LNCAP (cell line): ENCODE data around the gene COL24A1.

Experiments used
- TF ChIP-seq, protein P1 (sequence below): fragments of 450-650 bp; IDR thresholded peaks from 2 replicates; pipeline ENCODE4 v1.5.1; 2017; ENCODE audit warnings: mild to moderate bottlenecking

COL24A1 gene

DNA sequence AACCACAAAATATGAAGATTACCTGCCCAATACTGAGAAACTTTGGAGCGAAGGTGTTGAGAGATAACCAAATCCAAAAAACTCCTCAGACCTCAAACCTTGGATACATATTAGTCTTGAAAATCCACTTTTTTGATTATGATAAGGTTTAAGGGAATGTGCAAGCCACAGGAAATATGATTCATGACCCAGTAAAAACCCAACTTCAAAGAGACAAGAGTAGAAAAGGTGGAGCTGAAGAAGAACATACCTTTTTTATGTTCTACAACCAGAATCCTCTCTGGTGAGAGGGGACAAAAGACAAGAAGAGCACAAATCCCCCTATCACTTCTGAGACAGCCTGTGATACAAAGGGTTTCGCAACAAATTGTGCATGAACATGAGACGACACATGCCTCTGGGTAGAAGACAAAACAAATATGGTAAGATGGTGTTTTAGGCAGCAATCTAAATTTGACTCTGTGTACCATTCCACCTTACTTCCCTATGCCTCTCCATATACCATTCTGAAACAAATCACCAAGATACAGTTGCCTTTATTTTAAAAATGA is 37.3 kb downstream of the COL24A1 start:
- TF ChIP-seq, protein P1, sequence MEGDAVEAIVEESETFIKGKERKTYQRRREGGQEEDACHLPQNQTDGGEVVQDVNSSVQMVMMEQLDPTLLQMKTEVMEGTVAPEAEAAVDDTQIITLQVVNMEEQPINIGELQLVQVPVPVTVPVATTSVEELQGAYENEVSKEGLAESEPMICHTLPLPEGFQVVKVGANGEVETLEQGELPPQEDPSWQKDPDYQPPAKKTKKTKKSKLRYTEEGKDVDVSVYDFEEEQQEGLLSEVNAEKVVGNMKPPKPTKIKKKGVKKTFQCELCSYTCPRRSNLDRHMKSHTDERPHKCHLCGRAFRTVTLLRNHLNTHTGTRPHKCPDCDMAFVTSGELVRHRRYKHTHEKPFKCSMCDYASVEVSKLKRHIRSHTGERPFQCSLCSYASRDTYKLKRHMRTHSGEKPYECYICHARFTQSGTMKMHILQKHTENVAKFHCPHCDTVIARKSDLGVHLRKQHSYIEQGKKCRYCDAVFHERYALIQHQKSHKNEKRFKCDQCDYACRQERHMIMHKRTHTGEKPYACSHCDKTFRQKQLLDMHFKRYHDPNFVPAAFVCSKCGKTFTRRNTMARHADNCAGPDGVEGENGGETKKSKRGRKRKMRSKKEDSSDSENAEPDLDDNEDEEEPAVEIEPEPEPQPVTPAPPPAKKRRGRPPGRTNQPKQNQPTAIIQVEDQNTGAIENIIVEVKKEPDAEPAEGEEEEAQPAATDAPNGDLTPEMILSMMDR = no peak

DNA sequence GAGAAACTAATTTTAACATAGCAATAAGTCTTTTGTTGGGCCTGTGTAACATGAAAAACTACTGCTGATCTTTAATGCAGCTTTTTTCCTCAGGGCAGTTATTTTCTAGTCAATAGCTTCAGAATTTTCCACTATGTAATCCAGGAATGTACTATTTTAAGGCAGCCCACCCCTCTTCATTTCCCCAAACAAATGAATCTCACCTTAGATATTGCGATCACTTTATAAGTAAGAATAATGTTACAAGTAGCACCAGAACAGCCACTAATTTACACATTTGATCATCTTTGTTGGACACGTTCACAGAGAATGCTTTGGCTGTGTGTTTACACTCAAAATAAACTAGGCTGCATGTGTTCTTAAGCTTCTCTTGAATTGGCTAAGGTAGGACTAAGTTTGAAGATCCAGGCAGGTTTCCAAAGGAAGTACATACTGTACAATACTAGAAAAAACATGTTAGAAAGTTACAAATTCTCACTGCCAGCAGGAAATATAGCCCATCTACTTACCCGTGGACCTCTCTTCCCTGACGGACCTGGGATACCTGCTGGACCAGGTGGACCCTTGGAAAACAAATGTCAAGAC is 41.7 kb downstream of the COL24A1 start:
- TF ChIP-seq, protein P1 = no peak

GRCh38 chr1:86114236-86114635 is 42.3 kb downstream of the COL24A1 start:
- TF ChIP-seq, protein P1 = no peak

GRCh38 chr1:86110451-86111129 is 46.0 kb downstream of the COL24A1 start:
- TF ChIP-seq, protein P1 = no peak

- TF ChIP-seq, protein P1 = no peak
Measured at GRCh38 chr1:86105533-86105866, 51.1 kb downstream of the COL24A1 start.

- TF ChIP-seq, protein P1 = no peak
Measured at GRCh38 chr1:86104606-86105532, 51.7 kb downstream of the COL24A1 start.

- TF ChIP-seq, protein P1 = no peak
Measured at GRCh38 chr1:86101616-86102015, 55.0 kb downstream of the COL24A1 start.
